Sigmoid colon (tissue), 7 donors: ENCODE data around the gene SESTD1. TPM values are rescaled to one million over a fixed set of nuclear protein-coding genes. Genes with fewer than 3 reads are reported as not detected.

Source experiments
- DNase-seq: peaks from one replicate; pipeline ENCODE4 v3.0.0-alpha.2; 2019
- H3K27ac ChIP-seq, 4 donors: fragments of 200-600 bp; sonication (generic); one replicate each; pipeline ENCODE4 v1.5.1; 2016 to 2019; ENCODE audit warnings: mild to moderate bottlenecking in 1 of 4
- H3K27me3 ChIP-seq, 3 donors: fragments of 200-600 bp; sonication (generic); one replicate each; pipeline ENCODE4 v1.5.1; 2019; ENCODE audit warnings: mild to moderate bottlenecking in 1 of 3
- H3K36me3 ChIP-seq, 4 donors: fragments of 200-600 bp; sonication (generic); one replicate each; pipeline ENCODE4 v1.5.1; 2016 to 2019
- H3K4me1 ChIP-seq, 4 donors: fragments of 200-600 bp; sonication (generic); one replicate each; pipeline ENCODE4 v1.5.1; 2017 to 2019
- H3K4me3 ChIP-seq, 4 donors: fragments of 200-600 bp; sonication (generic); one replicate each; pipeline ENCODE4 v1.5.1; 2017 to 2019; ENCODE audit warnings: mild to moderate bottlenecking in 2 of 4, moderate library complexity in 1 of 4
- H3K9me3 ChIP-seq, 4 donors: fragments of 200-600 bp in 3 of 4; sonication (generic) in 3 of 4; one replicate each; pipeline versions ENCODE4 v1.5.1 to v1.6.1; 2013 to 2019
- CTCF ChIP-seq, 4 experiments: fragments of 450-650 bp in 3 of 4; fragments of 200-600 bp in 1 of 4; IDR thresholded peaks; one replicate each; pipeline ENCODE4 v1.5.1; 2016 to 2019; ENCODE audit warnings: antibody characterized with exemption in 4 of 4, mild to moderate bottlenecking in 3 of 4, moderate library complexity in 2 of 4
- EP300 ChIP-seq, 4 donors: sonication (generic); formaldehyde crosslinking; IDR thresholded peaks; one replicate each; pipeline ENCODE4 v1.6.1; 2017; ENCODE audit warnings: antibody characterized with exemption in 4 of 4
- POLR2A ChIP-seq, 2 donors: fragments of 450-650 bp; IDR thresholded peaks; one replicate each; pipeline ENCODE4 v1.6.1; 2016; ENCODE audit warnings: antibody characterized with exemption in 2 of 2, mild to moderate bottlenecking in 2 of 2, moderate library complexity in 2 of 2
- POLR2AphosphoS5 ChIP-seq, 4 donors: sonication (generic); formaldehyde crosslinking; IDR thresholded peaks; one replicate each; pipeline ENCODE4 v1.6.1; 2017; ENCODE audit warnings: antibody characterized with exemption in 4 of 4
- WGBS, 2 donors: extraction: QIAGEN DNeasy Blood & Tissue Kit; methylation state at CpG; one replicate each; pipeline ENCODE4 v1.1.7; 2013; 5-methylcytosine and 5-hydroxymethylcytosine counted together
- intact Hi-C: fragments of 100-400 bp; cut with DNase I; formaldehyde crosslinking; loops from one replicate; pipeline ENCODE4 v1.15.1; 2023
- polyA plus RNA-seq, 3 donors: library from polyadenylated mRNA; stranded (reverse); fragments of 200-250 nt; gene quantifications; one replicate each; pipeline ENCODE4 v1.2.3, GENCODE V29; 2013
- total RNA-seq, 4 donors: library from RNA; depleted of rRNA; stranded (reverse); fragments of >200 nt; gene quantifications; one replicate each; pipeline ENCODE4 v1.1.0, GENCODE V29; 2016
- donor health status: healthy with polysubstance abuse.
- donor health status: Bipolar disorder and iron deficiency.
- donor health status: healthy.

The SESTD1 gene
- total and polyA plus RNA-seq, 7 donors: 9.5 to 52.3 (median 31.0) TPM

- H3K36me3 ChIP-seq: peaks cover 0 to 38% (median 11%) of the 10 kb centered on the region in 4 donors
- H3K27ac ChIP-seq: peak overlapping the region in 3 of 4 donors; percentile 60 to 78 (median 69)
- WGBS, 2 donors: 63 to 67% methylated on average over 4 of the region's 4 CpGs
Observed at GRCh38 chr2:179106342-179106675, 158.3 kb downstream of the SESTD1 start.

GRCh38 chr2:179104736-179105135 is 159.9 kb downstream of the SESTD1 start:
- peaks cover 0 to 44% (median 30%) of the 10 kb centered on the region in 4 donors for H3K4me1 ChIP-seq
- H3K9me3 ChIP-seq: no peaks in the 10 kb centered on the region
- no peaks in the 10 kb centered on the region for H3K27me3 ChIP-seq
- H3K36me3 ChIP-seq: peaks cover 0 to 22% (median 9%) of the 10 kb centered on the region in 4 donors
- no peak for DNase-seq
- intact Hi-C loops: loop anchor here (10.0 kb wide), 1 partner anchor 90 kb away; no protein-coding TSS in a partner anchor
- 90 to 93% methylated on average over 2 of the region's 2 CpGs for WGBS, 2 donors
- peak overlapping the region; percentile 40 to 78 (median 64) for H3K27ac ChIP-seq
- TF ChIP-seq CTCF (IDR thresholded peaks at IDR 0.05): no peak
- TF ChIP-seq EP300 (IDR thresholded peaks at IDR 0.05): peak in 3 of 4 donors; percentile 33 to 90 (median 49)
- TF ChIP-seq POLR2AphosphoS5 (IDR thresholded peaks at IDR 0.05): peak; percentile 58 to 86 (median 62)
- H3K4me3 ChIP-seq: no peak overlapping the region

More at GRCh38 chr2:179106342-179106675, 158.3 kb downstream of the SESTD1 start:
- Histone ChIP-seq H3K27me3 (no peaks in the 10 kb centered on the region), H3K9me3 (no peaks in the 10 kb centered on the region), H3K4me1 (peaks cover 0 to 44% (median 30%) of the 10 kb centered on the region in 4 donors), H3K4me3 (no peak overlapping the region)
- intact Hi-C loops: loop anchor here (10.0 kb wide), 1 partner anchor 92 kb away; no protein-coding TSS in a partner anchor
- TF ChIP-seq POLR2AphosphoS5 (IDR thresholded peaks at IDR 0.05) (no peak), POLR2A (IDR thresholded peaks at IDR 0.05) (no peak), EP300 (IDR thresholded peaks at IDR 0.05) (no peak), CTCF (IDR thresholded peaks at IDR 0.05) (no peak)
- DNase-seq: no peak

GRCh38 chr2:179098080-179098689 is 166.4 kb downstream of the SESTD1 start:
- WGBS, 2 donors: 82 to 85% methylated on average over 4 of the region's 4 CpGs
- intact Hi-C loops: no loop called here

GRCh38 chr2:179097131-179097530 is 167.5 kb downstream of the SESTD1 start:
- Histone ChIP-seq H3K4me1 (no peaks in the 10 kb centered on the region), H3K27ac (no peak overlapping the region), H3K9me3 (peaks cover 0 to 3% (median 0%) of the 10 kb centered on the region in 4 donors), H3K4me3 (no peak overlapping the region), H3K36me3 (no peaks in the 10 kb centered on the region), H3K27me3 (no peaks in the 10 kb centered on the region)
- DNase-seq: no peak
- 99 to 100% methylated on average over 1 of the region's 1 CpG for WGBS, 2 donors
- intact Hi-C loops: no loop called here
- TF ChIP-seq POLR2A (IDR thresholded peaks at IDR 0.05) (no peak), EP300 (IDR thresholded peaks at IDR 0.05) (no peak), CTCF (IDR thresholded peaks at IDR 0.05) (no peak), POLR2AphosphoS5 (IDR thresholded peaks at IDR 0.05) (no peak)

More at GRCh38 chr2:179098080-179098689, 166.4 kb downstream of the SESTD1 start:
- no peak for DNase-seq
- no peak overlapping the region for H3K27ac ChIP-seq
- H3K36me3 ChIP-seq: no peaks in the 10 kb centered on the region
- no peak for TF ChIP-seq POLR2AphosphoS5 (IDR thresholded peaks at IDR 0.05)
- no peak for TF ChIP-seq EP300 (IDR thresholded peaks at IDR 0.05)
- no peak for TF ChIP-seq POLR2A (IDR thresholded peaks at IDR 0.05)
- TF ChIP-seq CTCF (IDR thresholded peaks at IDR 0.05): no peak
- no peaks in the 10 kb centered on the region for H3K4me1 ChIP-seq
- H3K9me3 ChIP-seq: peaks cover 0 to under 1% (median 0%) of the 10 kb centered on the region in 4 donors
- H3K4me3 ChIP-seq: no peak overlapping the region
- H3K27me3 ChIP-seq: no peaks in the 10 kb centered on the region
